Natural killer cell (primary cell): ENCODE results near the gene NTS. TPM values are rescaled to one million over a fixed set of nuclear protein-coding genes. Genes with fewer than 3 reads are reported as not detected.

Experiments used
- ATAC-seq, 3 donors: fragments of 150-1000 bp in 2 of 3; fragments of 200-7000 bp in 1 of 3; cut with Tn5 transposase; 1 replicate in 1 of 3; 2 replicates in 2 of 3; pipeline ENCODE4 v1.10.0; 2021; ENCODE audit warnings: mild to moderate bottlenecking in 2 of 3, moderate library complexity in 2 of 3
- DNase-seq, 2 donors: peaks; one replicate each; pipeline versions ENCODE4 v3.0.0 to v3.0.0-alpha.2; 2013 to 2021; ENCODE audit warnings: mixed read lengths in 1 of 2
- H3K27ac ChIP-seq: one replicate; pipeline ENCODE4 v1.5.1; 2013; ENCODE audit warnings: mild to moderate bottlenecking, low read length
- H3K27me3 ChIP-seq: one replicate; pipeline ENCODE4 v1.6.1; 2013; ENCODE audit warnings: low read length; ENCODE audit not compliant: control insufficient read depth, insufficient read depth
- H3K36me3 ChIP-seq: one replicate; pipeline ENCODE4 v1.6.1; 2013; ENCODE audit warnings: low read length; ENCODE audit not compliant: control insufficient read depth, insufficient read depth
- H3K4me1 ChIP-seq: one replicate; pipeline ENCODE4 v1.6.1; 2013; ENCODE audit warnings: low read length; ENCODE audit not compliant: control insufficient read depth, insufficient read depth
- H3K4me3 ChIP-seq: one replicate; pipeline ENCODE4 v1.5.1; 2013; ENCODE audit warnings: low read length
- H3K9me3 ChIP-seq: one replicate; pipeline ENCODE4 v1.6.1; 2013; ENCODE audit warnings: low read length; ENCODE audit not compliant: control insufficient read depth, insufficient read depth
- H3K27ac Mint-ChIP-seq, 2 donors: one replicate each; pipeline ENCODE4 v1.8.0; 2022; ENCODE audit warnings: mild to moderate bottlenecking in 2 of 2, mixed read lengths in 2 of 2, moderate library complexity in 1 of 2
- H3K27me3 Mint-ChIP-seq, 2 donors: one replicate each; pipeline ENCODE4 v1.8.0; 2022; ENCODE audit warnings: low read depth in 2 of 2, mixed read lengths in 2 of 2
- H3K36me3 Mint-ChIP-seq: one replicate; pipeline ENCODE4 v1.8.0; 2022; ENCODE audit warnings: mixed read lengths
- H3K4me1 Mint-ChIP-seq, 2 donors: one replicate each; pipeline ENCODE4 v1.8.0; 2022; ENCODE audit warnings: mixed read lengths in 2 of 2
- H3K4me3 Mint-ChIP-seq: one replicate; pipeline ENCODE4 v1.8.0; 2022; ENCODE audit warnings: mild to moderate bottlenecking, moderate library complexity, mixed read lengths
- H3K9me3 Mint-ChIP-seq, 2 donors: one replicate each; pipeline ENCODE4 v1.8.0; 2022; ENCODE audit warnings: mixed read lengths in 2 of 2
- WGBS: methylation state at CpG from one replicate; pipeline ENCODE4 v1.1.7; 2013; ENCODE audit warnings: missing lambda C conversion rate; ENCODE audit not compliant: insufficient coverage; 5-methylcytosine and 5-hydroxymethylcytosine counted together
- intact Hi-C: fragments of 100-400 bp; cut with micrococcal nuclease; formaldehyde crosslinking; loops from one replicate; pipeline ENCODE4 v1.14.2; 2022
- total RNA-seq, 4 donors: library from RNA; stranded (reverse); fragments of 120-200 nt in 1 of 4; gene quantifications; one replicate each; pipeline versions ENCODE4 v1.2.3 to v1.2.4, GENCODE V29; 2013 to 2022
- TF ChIP-seq, protein P1 (sequence below): fragments of 200-600 bp; IDR thresholded peaks from one replicate; pipeline ENCODE4 v1.8.0; 2022; ENCODE audit warnings: antibody characterized with exemption

Gene NTS
- total RNA-seq, 3 donors from 2014 or later (not counting 1 experiment from before 2014, with no cell fraction given) = not detected

GRCh38 chr12:85866986-85867776 is 6.9 kb upstream of the NTS start:
- Histone ChIP-seq H3K4me1 (no peaks in the 10 kb centered on the region), H3K36me3 (no peaks in the 10 kb centered on the region), H3K4me3 (no peak overlapping the region), H3K27me3 (no peaks in the 10 kb centered on the region), H3K27ac (no peak overlapping the region), H3K9me3 (no peaks in the 10 kb centered on the region)
- Mint-ChIP-seq H3K9me3 (no peaks in the 10 kb centered on the region), H3K27ac (no peak overlapping the region), H3K27me3 (peaks cover 0 to 8% of the 10 kb centered on the region in 2 donors), H3K4me1 (peaks cover 0 to 5% of the 10 kb centered on the region in 2 donors), H3K36me3 (no peaks in the 10 kb centered on the region), H3K4me3 (no peak overlapping the region)
- intact Hi-C loops = loop anchor here (2.0 kb wide), 2 partner anchors 398 to 442 kb away; no protein-coding TSS in a partner anchor
- TF ChIP-seq, protein P1, sequence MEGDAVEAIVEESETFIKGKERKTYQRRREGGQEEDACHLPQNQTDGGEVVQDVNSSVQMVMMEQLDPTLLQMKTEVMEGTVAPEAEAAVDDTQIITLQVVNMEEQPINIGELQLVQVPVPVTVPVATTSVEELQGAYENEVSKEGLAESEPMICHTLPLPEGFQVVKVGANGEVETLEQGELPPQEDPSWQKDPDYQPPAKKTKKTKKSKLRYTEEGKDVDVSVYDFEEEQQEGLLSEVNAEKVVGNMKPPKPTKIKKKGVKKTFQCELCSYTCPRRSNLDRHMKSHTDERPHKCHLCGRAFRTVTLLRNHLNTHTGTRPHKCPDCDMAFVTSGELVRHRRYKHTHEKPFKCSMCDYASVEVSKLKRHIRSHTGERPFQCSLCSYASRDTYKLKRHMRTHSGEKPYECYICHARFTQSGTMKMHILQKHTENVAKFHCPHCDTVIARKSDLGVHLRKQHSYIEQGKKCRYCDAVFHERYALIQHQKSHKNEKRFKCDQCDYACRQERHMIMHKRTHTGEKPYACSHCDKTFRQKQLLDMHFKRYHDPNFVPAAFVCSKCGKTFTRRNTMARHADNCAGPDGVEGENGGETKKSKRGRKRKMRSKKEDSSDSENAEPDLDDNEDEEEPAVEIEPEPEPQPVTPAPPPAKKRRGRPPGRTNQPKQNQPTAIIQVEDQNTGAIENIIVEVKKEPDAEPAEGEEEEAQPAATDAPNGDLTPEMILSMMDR = peak; percentile 64
- 7% methylated on average over 2 of the region's 5 CpGs for WGBS
- peak in 1 of 2 donors; percentile 15 for DNase-seq
- peak; percentile 54 to 75 (median 75) for ATAC-seq

GRCh38 chr12:85872497-85873091 is 1.5 kb upstream of the NTS start:
- Histone ChIP-seq H3K27me3 (no peaks in the 10 kb centered on the region), H3K9me3 (no peaks in the 10 kb centered on the region), H3K27ac (no peak overlapping the region), H3K4me3 (no peak overlapping the region), H3K4me1 (no peaks in the 10 kb centered on the region), H3K36me3 (no peaks in the 10 kb centered on the region)
- intact Hi-C loops = no loop called here
- no peaks in the 10 kb centered on the region for H3K9me3 Mint-ChIP-seq
- no peaks in the 10 kb centered on the region for H3K4me1 Mint-ChIP-seq
- WGBS = 0% methylated on average over 1 of the region's 3 CpGs
- no peak overlapping the region for H3K27ac Mint-ChIP-seq
- DNase-seq = peak in 1 of 2 donors; percentile 37
- TF ChIP-seq, protein P1 = peak; percentile 70
- peaks cover 0 to 11% of the 10 kb centered on the region in 2 donors for H3K27me3 Mint-ChIP-seq
- peak; percentile 39 to 65 (median 54) for ATAC-seq
- no peak overlapping the region for H3K4me3 Mint-ChIP-seq
- no peaks in the 10 kb centered on the region for H3K36me3 Mint-ChIP-seq

DNA sequence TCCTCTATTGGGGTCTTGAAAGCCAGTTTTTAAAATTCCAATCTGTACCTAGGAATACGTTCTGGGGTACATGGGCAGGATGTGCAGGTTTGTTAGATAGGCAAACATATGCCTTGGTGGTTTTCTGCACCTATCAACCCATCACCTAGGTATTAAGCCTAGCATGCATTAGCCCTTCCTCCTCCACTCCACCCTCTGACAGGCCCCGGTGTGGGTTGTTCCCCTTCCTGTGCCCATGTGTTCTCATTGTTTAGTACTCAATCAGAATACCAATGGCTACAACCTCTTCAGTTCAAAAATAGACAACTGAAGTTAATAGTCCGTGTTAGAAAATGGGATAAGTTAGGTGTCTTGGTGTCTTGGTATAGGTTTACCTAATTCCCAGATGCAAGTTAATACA is 3.4 kb downstream of the NTS start:
- intact Hi-C loops = no loop called here
- Histone ChIP-seq H3K9me3 (no peaks in the 10 kb centered on the region), H3K27ac (no peak overlapping the region), H3K4me1 (no peaks in the 10 kb centered on the region), H3K4me3 (no peak overlapping the region), H3K27me3 (no peaks in the 10 kb centered on the region), H3K36me3 (no peaks in the 10 kb centered on the region)
- DNase-seq (no peak), ATAC-seq (no peak)
- 48% methylated on average over 2 of the region's 3 CpGs for WGBS
- Mint-ChIP-seq H3K27me3 (peaks cover 0 to 5% of the 10 kb centered on the region in 2 donors), H3K4me3 (no peak overlapping the region), H3K36me3 (no peaks in the 10 kb centered on the region), H3K4me1 (no peaks in the 10 kb centered on the region), H3K9me3 (no peaks in the 10 kb centered on the region), H3K27ac (no peak overlapping the region)
- TF ChIP-seq, protein P1 = no peak
